ENCODE measurements around the gene MIPEP. TPM values are rescaled to one million over a fixed set of nuclear protein-coding genes. Genes with fewer than 3 reads are reported as not detected.

The MIPEP gene
- total and polyA plus RNA-seq, 10 of the 15 experiments (the other 5 are each of a cell fraction or from before 2014, with no cell fraction given): 15.6 to 56.2 (median 29.8) TPM

DNA sequence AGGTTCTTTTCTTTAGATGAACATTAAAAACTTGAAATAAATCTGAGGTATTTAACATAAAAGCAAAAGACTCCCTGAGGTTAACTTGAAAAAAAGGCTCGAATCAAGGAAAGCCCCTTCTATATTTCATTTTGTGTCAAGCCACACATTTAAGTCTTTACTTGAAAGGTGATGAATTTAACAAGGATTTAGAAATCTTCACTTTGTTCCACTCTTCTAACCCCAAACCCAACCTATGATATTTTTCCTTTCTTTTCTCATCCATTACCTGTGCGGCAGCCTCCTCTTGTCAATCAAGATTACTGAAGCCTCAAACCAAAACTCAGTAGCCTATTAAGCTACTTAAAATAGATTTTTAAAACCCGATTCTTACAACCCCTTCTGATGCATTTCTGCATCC, 33.8 kb downstream of the MIPEP start:
- Histone ChIP-seq H3K4me3 (no peak overlapping the region), H3K4me1 (ENCODE audit: control insufficient read depth, insufficient read depth, low read length) (peaks cover 15% of the 10 kb centered on the region), H3K9me3 (replicated peaks; ENCODE audit: control insufficient read depth, insufficient read depth, low read length) (no peaks in the 10 kb centered on the region), H3K27me3 (replicated peaks in 1 of 2; ENCODE audit: control insufficient read depth in 2 of 2, insufficient read depth in 2 of 2, low read length in 1 of 2) (no peaks in the 10 kb centered on the region), H3K36me3 (ENCODE audit: control insufficient read depth in 2 of 2, insufficient read depth in 2 of 2, low read length in 1 of 2) (no peaks in the 10 kb centered on the region), H2AFZ (ENCODE audit: control insufficient read depth, low read depth, low read length) (peak overlapping the region; percentile 19), H4K20me1 (ENCODE audit: control insufficient read depth, insufficient read depth) (no peaks in the 10 kb centered on the region), H3K4me2 (ENCODE audit: control insufficient read depth, insufficient read depth) (peak overlapping the region; percentile 30), H3K9ac (ENCODE audit: control insufficient read depth, insufficient read depth, low read length) (no peak overlapping the region), H3K79me2 (ENCODE audit: control insufficient read depth, insufficient read depth, low read length) (no peaks in the 10 kb centered on the region), H3K27ac (ENCODE audit: control insufficient read depth, insufficient read depth) (peak overlapping the region; percentile 49)
- POLR2A ChIA-PET: no interaction called here
- SMC1A ChIA-PET (ENCODE audit: uncharacterized antibody, unreplicated experiment): interaction anchor here (0.6 to 1.9 kb wide), 11 partner anchors 9 to 927 kb away, joined by 3 to 21 read pairs (median 4); partner anchors contain the start of gene MIPEP
- CTCF ChIA-PET: interaction anchor here (0.9 to 2.0 kb wide), 7 partner anchors 9 to 388 kb away, joined by 3 to 5 read pairs (median 4); no protein-coding TSS in a partner anchor
- peak; percentile 44 for ATAC-seq
- intact Hi-C loops (cut with micrococcal nuclease; ENCODE audit: unreplicated experiment) (no loop called here), in situ Hi-C loops (cut with MboI) (no loop called here)
- DNase-seq (ENCODE audit: low read depth, low spot score): no peak
- WGBS (ENCODE audit: insufficient coverage, insufficient replicate concordance, low lambda C conversion rate, missing lambda C conversion rate): 31% methylated on average over 3 of the region's 3 CpGs
- RAD21 ChIA-PET (ENCODE audit: unreplicated experiment): interaction anchor here (0.9 to 1.9 kb wide), 8 partner anchors 8 to 110 kb away, joined by 3 to 9 read pairs (median 4); no protein-coding TSS in a partner anchor
- no peak for FAIRE-seq
- BruUV-seq (replicated peaks): no TSS peak
- TF ChIP-seq ZNF217 (IDR thresholded peaks at IDR 0.05): peak; percentile 49; the same call in 1 of the 2 replicates
- peak; percentile 26 for TF ChIP-seq MEF2B (IDR thresholded peaks at IDR 0.05; ENCODE audit: partially characterized antibody, poor library complexity, severe bottlenecking)
- TF ChIP-seq, protein P1, sequence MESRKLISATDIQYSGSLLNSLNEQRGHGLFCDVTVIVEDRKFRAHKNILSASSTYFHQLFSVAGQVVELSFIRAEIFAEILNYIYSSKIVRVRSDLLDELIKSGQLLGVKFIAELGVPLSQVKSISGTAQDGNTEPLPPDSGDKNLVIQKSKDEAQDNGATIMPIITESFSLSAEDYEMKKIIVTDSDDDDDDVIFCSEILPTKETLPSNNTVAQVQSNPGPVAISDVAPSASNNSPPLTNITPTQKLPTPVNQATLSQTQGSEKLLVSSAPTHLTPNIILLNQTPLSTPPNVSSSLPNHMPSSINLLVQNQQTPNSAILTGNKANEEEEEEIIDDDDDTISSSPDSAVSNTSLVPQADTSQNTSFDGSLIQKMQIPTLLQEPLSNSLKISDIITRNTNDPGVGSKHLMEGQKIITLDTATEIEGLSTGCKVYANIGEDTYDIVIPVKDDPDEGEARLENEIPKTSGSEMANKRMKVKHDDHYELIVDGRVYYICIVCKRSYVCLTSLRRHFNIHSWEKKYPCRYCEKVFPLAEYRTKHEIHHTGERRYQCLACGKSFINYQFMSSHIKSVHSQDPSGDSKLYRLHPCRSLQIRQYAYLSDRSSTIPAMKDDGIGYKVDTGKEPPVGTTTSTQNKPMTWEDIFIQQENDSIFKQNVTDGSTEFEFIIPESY (IDR thresholded peaks at IDR 0.05): no peak
- TF ChIP-seq IKZF2 (IDR thresholded peaks at IDR 0.05): peak in 1 of 2 experiments; percentile 25; a peak in 2 of 4 replicates
- TF ChIP-seq STAT3 (IDR thresholded peaks at IDR 0.05; ENCODE audit: low read depth, low read length): no peak
- peak; percentile 14; the same call in 1 of the 2 replicates for TF ChIP-seq TCF7 (IDR thresholded peaks at IDR 0.05; ENCODE audit: borderline replicate concordance)
- TF ChIP-seq, protein P2, sequence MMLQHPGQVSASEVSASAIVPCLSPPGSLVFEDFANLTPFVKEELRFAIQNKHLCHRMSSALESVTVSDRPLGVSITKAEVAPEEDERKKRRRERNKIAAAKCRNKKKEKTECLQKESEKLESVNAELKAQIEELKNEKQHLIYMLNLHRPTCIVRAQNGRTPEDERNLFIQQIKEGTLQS (IDR thresholded peaks at IDR 0.05; ENCODE audit: borderline replicate concordance, extremely low read depth, low read depth, low read length): no peak
- TF ChIP-seq BMI1 (IDR thresholded peaks at IDR 0.05; ENCODE audit: borderline replicate concordance): no peak
- TF ChIP-seq, protein P3, sequence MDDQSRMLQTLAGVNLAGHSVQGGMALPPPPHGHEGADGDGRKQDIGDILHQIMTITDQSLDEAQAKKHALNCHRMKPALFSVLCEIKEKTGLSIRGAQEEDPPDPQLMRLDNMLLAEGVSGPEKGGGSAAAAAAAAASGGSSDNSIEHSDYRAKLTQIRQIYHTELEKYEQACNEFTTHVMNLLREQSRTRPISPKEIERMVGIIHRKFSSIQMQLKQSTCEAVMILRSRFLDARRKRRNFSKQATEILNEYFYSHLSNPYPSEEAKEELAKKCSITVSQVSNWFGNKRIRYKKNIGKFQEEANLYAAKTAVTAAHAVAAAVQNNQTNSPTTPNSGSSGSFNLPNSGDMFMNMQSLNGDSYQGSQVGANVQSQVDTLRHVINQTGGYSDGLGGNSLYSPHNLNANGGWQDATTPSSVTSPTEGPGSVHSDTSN (IDR thresholded peaks at IDR 0.05; ENCODE audit: insufficient replicate concordance, low read depth, low read length): peak; percentile 41
- no peak for TF ChIP-seq ZSCAN29 (IDR thresholded peaks at IDR 0.05)
- TF ChIP-seq IKZF1 (conservative IDR thresholded peaks at IDR 0.05): peak; percentile 14; the same call in 1 of the 2 replicates
- TF ChIP-seq NFIC (IDR thresholded peaks at IDR 0.05; ENCODE audit: low read depth, low read length): peak; percentile 57; the same call in 1 of the 2 replicates
- TF ChIP-seq RUNX3 (IDR thresholded peaks at IDR 0.05; ENCODE audit: low read length): peak; percentile 47
- peak in 1 of 2 experiments; percentile 19; a peak in 1 of 4 replicates for TF ChIP-seq EP300 (IDR thresholded peaks at IDR 0.05; ENCODE audit: borderline replicate concordance in 1 of 2, control insufficient read depth in 1 of 2, low read depth in 2 of 2, low read length in 2 of 2)
- TF ChIP-seq, protein P4, sequence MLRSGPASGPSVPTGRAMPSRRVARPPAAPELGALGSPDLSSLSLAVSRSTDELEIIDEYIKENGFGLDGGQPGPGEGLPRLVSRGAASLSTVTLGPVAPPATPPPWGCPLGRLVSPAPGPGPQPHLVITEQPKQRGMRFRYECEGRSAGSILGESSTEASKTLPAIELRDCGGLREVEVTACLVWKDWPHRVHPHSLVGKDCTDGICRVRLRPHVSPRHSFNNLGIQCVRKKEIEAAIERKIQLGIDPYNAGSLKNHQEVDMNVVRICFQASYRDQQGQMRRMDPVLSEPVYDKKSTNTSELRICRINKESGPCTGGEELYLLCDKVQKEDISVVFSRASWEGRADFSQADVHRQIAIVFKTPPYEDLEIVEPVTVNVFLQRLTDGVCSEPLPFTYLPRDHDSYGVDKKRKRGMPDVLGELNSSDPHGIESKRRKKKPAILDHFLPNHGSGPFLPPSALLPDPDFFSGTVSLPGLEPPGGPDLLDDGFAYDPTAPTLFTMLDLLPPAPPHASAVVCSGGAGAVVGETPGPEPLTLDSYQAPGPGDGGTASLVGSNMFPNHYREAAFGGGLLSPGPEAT (IDR thresholded peaks at IDR 0.05; ENCODE audit: low read depth): peak; percentile 79; the same call in 1 of the 2 replicates
- TF ChIP-seq, protein P5, sequence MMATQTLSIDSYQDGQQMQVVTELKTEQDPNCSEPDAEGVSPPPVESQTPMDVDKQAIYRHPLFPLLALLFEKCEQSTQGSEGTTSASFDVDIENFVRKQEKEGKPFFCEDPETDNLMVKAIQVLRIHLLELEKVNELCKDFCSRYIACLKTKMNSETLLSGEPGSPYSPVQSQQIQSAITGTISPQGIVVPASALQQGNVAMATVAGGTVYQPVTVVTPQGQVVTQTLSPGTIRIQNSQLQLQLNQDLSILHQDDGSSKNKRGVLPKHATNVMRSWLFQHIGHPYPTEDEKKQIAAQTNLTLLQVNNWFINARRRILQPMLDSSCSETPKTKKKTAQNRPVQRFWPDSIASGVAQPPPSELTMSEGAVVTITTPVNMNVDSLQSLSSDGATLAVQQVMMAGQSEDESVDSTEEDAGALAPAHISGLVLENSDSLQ (IDR thresholded peaks at IDR 0.05): peak; percentile 87
- TF ChIP-seq MTA2 (IDR thresholded peaks at IDR 0.05; ENCODE audit: low read depth): peak; percentile 61
- TF ChIP-seq JUNB (IDR thresholded peaks at IDR 0.05): 0 out of 2 replicates have a peak, but pooled peaks have one; percentile 14

Data from GM12878 (cell line).